Activated CD4-positive, CD25-positive, alpha-beta regulatory T cell treated with anti-CD3 and anti-CD28 coated beads, Interleukin-2, amount 50 U/mL, for 16 hours (primary cell): ENCODE data around the gene CLIC4.

Experiments used
- DNase-seq: peaks from one replicate; pipeline ENCODE4 v3.0.0-alpha.2; 2020; ENCODE audit warnings: low read depth, low spot score

The CLIC4 gene

DNA sequence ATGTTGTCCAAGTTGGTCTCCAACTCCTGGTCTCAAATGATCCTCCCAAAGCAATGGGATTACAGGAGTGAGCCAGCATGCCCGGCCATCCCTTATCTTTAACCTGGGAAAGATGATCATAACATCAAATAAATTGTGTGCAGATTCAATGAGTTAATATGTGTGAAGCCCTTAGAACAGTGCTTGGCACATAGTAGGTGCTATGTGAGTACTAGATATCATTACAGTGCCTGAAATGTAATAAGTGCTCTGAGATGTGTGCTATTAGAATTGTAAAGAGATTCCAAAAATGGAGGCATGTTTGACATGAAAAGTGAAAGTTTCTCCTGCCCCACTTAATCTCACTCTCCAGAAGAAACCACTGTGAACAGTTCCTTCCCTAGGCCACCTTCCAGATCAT, 113.0 kb downstream of the CLIC4 start:
- no peak for DNase-seq

DNA sequence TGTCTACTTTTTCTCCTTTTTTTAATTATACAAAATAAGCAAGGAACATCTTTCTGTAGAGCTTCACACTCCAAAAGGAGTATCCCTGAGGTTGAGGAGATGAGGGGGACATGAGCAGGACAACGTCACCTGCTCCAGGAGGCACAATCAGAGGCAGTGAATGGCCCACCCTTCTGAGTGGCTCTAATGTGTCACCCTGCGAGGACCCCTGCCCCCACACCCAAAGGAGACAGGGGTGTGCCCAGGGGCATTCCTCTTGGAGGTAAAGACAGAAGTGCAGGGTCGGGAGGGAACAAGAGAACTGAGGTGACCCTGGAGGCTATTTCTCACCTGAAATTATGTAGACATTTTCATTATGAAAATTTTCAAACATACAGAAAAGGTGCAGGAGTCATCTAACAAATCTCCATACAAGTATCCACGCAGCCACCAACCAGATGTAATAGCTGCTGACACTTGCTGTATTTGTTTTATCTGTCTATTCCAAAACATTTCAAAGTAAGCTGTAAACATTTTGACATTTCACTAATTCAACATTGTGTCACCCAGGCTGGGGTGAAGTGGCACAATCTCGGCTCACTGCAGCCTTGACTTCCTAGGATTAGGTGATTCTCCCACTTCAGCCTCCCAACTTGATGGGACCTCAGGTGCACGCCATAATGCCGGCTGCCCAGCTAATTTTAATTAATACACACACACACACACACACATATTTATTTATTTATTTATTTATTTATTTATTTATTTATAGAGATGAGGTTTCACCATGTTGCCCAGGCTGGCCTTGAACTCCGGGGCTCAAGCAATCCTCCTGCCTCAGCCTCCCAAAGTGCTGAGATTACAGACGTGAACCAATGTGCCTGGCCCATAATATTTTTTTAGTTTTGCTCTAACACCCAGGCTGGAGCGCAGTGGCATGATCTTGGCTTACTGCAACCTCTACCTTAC, 114.1 kb downstream of the CLIC4 start:
- DNase-seq: no peak

DNA sequence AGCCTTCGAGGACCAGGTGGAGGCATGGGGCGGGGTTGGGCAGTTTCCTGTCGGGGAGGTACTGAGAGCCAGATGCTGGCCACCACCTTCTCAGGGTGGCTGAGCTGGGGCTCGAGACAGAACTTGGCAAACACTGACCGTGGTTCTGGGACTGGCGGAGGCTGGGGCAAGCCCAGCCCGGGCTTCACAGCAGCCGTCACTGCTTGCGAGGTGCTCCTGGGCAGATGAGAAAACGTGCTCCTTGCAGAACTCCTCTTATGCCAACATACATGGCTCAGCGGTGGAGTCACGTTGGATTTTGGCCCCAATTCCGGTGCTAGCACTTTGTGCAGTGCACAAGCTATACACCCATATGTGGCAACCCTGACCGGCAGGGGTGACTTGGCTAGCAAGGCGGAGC, 115.6 kb downstream of the CLIC4 start:
- DNase-seq: no peak

DNA sequence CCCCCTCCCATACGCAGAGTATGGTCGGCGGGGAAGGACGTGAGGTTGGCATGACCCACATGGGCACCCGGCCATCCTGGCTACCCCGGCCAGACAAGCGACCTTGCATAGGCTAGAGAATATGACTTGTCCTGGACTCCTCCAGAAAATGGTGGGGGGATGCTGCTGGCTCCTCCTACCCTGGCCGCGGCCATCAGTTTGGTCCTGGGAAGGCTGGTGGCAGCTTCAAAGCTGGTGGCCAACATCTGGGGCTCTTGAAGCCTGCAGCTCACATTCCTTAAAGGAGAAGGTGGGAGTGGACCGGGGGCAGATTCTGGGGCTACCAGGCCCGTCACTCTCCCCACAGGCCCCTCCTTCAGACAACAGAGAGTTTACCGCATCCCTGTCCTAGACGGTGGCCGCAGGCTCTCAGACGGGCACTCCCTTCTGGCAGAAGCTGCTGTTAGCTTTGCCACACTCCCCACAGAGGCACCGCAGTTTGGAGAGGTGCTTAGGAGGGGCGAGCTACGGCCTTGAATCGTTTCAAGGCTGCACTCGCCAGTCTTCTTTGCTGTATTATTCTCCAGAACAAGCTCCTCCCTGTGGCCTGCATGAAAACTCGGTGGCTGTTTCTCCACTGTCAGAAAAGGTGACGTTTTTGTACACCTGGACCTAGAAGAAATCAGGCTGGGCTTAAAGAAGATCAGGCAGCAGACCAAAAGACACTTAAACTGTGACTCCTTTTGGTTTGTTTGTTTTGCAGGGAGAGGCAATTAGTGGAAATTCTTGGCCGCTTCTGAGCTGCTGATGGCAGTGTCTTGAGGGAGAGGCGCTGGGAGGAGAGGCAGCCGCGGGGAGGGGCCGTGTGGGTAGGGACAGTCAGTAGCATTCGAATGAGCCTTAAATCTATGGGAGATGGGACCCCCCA, 116.8 kb downstream of the CLIC4 start:
- no peak for DNase-seq

DNA sequence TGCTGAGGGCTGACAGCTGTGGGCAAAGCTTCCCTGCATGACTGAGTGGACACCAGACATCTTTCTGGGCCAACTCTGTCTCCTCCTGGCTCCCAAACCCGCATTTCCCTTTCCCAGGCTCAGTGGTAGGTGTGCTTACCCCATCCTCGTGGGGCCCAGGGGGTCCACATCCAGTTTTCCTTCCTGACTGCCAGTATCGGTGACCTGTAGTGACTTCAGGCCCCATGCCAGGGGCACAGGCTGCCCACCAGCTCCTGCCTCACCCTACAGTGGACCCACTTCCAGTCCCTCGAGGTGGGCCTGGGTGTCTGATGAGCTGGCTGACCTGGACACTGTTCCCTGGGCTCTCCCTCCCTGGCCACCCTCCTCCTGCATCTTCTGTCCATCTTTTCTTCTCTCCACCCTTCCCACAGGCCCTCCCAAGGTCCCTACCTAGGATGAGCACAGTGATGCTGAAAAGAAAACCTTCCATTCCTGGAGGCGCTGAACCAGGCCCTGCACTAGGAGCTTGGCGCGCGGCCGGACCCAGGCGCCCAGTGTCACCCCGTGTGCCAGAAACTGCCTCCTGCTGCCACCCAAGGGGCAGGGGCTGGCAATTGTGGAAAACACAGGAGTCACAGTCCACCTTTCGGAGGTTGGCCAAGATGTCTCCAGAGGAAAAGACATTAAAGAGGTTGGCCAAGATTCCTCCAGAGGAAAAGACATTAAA, 117.7 kb downstream of the CLIC4 start:
- DNase-seq: no peak

DNA sequence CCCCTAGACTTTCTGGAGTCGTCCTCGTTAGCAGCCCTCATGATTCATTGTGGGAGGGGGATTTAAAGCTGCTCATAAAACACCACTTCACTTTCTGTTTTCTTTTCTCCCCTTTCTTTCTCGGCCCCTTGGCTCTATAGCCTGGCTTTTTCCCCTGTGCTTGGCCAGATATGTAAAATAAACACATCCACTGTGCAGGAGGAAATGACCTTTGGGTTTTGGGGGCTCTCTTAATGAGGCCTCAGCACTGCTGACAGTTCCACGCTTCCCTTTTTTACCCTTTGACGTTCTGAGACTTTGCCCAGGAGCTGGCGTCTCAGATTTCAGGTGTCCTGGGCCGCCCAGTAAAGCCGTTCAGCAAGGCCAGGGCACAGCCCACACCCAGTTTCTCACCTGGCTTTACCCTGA, 119.1 kb downstream of the CLIC4 start:
- DNase-seq: no peak

DNA sequence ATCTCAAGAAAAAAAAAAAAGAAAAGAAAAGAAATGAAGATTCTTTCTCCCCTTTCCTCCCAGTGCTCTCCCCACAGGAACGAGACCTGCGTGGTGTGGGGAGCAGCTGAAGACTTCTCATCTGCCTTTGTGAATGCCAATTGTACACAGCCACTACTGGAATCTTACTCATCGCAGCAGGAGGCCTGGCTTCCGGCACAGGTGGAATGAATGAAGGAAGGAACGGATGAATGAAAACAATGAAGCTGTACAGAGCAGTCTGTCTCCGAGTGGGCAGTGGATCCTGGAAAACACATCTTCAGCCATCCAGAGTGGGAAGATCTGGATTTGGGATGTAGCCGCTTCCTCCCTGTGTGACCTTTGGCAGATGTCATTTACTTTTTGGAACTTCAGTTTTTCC, 119.9 kb downstream of the CLIC4 start:
- DNase-seq: no peak

DNA sequence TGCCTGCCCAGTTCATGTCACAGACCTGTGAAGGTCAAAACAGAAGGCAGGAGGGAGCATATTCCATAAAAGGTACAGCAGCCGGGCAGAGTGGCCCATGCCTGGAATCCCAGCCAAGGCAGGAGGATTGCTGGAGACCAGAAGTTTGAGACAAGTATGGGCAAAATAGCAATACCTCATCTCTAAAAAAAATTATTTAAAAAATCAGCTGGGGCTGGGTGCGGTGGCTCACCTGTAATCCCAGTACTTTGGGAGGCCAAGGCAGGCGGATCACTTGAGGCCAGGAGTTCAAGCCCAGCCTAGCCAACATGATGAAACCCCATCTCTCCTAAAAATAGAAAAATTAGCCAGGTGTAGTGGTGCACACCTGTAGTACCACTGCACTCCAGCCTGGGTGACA, 120.3 kb downstream of the CLIC4 start:
- DNase-seq: no peak

DNA sequence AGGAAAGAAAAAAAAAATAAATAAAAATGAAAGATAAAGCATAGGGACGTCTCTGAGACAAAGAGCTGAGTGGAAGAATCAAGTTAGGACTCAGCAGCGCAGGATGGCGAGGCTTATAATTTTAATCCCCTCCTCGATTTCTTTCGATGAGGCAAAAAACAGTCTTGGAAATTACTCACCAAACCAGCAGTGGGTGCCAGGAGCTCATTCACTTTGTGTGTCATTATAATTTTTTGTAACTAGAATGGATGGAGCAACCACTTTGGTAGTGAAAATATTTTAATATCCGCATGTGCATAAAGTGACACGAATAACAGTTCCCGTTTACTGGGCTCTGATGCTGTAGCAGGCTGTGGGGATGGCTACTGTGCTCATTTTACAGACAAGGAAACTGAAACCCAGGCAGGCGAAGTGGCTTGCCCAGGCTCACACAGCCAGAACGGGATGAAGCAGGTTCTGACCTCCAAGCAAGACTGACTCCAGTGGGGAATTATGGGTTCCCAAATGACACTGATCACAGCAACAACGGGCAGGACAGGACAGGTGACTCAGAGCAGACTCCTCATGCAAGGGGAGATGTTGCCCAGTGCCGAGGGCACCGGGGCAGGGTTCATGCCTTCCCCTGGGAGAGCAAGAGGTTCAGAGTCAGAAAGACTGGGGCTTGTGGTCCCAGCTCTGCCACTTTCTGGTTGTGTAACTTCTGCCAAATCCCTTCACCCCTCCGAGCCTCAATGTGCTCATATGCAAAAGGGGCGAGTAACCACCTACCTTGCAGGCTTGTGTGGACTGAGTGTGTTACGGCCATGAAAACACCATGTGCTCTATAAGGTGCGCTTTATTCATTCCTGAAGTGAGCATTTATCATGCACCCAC, 121.2 kb downstream of the CLIC4 start:
- DNase-seq: no peak

DNA sequence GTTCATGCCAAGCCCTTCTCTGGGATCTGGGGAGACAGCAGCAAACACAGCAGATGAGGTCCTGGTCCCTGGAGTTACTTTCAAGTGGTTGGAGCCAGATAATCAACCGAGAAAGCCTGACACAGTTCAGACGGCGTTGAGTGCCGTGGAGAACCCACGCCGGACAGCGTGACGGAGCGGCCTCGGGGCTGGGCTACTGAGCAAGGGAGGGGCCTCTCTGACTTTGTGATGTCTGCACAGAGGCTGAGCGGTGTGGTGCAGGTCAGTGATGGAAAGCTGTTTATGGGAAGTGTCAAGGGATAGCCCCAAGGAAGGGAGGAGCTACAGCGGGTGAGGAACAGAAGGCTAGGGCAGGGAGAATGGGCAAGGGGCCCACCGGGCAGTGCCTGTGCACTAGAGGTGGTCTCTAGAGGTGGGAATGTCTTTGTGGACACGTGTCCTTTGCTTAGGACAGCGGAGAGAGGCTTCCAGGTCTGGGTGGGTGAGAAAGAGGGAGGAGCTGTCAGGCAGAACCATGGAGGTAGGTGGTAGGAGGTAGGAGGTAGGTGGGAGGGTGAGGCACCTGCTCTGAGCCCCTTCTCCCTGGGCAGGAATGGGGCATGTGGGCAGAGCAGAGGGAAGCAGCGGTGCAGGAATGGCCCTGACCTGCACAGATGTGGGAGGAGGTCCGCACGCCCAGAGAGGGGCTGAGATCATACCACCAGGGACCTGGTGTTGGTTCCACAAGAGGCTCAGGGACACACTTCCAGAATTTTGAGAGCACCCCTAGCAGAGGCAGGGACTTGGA, 122.0 kb downstream of the CLIC4 start:
- DNase-seq: no peak

DNA sequence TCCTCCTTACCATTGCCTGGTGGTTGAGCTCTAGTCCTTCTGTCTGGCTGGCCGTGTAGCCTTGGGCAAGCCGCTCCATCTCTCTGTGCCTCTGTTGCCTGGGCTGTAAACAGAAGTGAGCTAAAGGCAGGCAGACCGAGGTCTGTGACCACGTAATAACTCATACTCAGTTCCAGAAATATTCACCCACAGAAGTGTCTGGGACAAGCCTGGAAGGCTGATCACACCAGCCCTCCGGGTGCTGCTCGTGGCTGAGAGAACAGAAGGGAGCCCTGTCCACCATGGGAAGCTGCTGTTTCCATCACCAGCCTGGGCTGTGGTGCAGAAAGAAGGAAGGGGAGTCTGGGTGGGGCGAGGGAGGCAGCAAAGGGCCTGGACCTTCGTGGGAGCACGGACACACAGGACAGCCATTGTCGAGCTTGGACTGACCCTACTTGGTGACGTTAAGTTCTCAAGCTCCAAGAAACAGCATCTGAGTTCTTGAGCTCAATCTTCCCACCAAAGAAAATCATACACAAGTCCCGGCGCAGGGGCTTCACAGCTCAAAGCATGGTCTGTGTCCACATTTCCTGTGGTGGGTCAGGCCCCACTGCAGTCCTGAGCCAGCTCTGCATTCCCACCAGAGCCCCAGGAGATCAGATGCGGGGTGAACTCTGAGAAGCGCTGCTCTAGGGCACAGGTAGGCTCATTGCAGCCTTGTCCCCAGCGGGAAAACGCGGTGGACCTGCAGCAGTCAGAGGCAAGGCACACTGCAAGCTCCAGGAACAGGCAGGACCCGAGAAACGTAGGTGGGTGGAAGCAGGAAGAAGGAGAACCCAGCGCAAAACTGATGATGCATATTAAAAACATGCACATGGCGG, 123.0 kb downstream of the CLIC4 start:
- no peak for DNase-seq

DNA sequence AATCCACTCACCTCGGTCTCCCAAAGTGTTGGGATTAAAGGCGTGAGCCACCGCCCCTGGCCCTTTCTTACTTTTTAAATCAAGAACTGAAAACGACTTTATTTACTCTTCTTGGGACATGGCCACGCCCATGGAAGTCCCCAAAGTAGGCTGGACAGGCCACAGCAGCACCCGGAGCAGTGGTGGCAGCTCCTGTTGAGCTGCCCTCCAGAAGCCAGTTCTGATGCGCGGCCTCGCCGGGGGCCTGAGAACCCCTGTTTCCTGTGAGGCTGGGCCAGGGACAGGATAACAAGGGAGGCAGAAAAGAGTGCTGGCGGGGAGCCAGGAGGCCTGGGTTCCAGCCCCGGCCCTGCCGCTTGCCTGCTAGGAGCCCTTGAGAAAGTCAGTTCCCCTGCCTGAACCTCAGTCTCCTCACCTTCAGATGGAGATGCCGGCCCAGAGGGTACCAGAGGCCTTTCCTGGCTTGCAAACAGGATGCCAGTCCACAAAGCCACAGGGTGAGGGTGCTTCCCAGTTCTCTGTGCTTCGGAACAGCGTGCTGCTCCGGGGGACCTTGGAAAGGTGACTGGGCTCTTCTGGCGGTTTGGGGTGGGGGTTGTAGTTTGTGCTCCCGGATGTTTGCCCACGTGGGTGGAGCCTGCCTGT, 125.4 kb downstream of the CLIC4 start:
- no peak for DNase-seq

DNA sequence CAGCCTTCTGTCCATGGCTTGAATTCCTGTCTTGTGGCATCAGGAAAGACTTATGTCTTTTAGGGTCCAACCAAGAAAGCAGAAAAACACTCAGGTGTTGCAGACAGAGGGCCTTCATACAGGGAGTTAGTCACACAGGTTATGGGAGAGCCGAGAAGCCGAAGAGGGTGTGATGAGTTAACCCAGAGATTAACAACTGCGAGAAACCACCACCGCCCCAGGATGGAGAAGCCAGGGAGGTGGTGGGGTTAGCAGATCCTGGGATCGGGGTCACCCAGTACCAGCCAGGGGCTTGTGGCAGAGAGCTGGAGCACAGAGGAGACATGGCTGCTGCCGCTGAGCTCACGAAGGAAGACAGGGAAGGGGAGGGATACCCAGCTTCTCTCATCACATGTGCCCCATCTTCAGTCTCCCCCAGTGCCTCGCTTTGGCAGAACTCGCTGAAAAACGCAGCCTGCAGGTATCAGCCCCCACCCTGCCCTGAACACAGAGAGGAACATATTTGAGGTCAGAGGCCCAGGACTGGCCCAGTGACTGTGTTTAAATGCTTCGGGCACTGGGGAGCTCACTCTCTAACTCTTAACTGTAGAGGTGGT, 126.2 kb downstream of the CLIC4 start:
- no peak for DNase-seq

DNA sequence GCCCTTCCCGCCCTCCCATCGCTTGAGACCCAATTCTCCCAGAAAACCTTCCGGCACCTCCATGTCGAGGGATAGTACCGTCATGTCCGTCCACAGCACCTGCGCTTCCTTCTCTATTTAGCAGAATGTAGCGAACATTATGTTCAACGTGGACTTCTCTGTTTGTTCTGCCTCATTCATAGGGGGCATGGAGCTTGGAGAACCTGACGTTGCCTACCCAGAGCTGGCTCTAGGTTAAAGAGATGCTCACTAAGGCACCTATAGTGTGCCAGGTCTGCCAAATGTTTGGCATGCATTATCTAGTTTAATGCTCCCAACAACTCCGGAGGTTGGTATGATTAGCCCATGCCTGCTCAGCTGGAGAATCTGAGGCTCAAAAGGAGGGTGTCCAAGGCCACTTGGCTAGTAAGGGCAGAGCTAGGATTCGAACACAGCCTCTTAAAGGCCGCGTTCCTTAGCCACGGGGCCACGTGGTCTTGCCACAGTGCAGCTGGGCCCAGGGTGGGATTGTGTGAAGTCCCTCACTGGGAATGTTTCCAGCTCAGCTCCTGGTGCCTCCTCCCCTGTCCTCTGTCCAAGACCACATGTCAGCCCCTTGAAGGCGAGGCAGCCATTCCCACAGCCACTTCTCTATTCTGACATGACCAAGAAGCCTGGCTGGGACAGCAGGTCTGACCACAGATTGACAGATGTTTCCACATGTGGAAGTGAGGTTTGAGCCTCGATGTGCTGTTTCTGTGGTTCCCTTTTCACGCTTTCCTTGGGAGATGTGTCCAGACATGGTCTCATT, 127.0 kb downstream of the CLIC4 start:
- DNase-seq: no peak

DNA sequence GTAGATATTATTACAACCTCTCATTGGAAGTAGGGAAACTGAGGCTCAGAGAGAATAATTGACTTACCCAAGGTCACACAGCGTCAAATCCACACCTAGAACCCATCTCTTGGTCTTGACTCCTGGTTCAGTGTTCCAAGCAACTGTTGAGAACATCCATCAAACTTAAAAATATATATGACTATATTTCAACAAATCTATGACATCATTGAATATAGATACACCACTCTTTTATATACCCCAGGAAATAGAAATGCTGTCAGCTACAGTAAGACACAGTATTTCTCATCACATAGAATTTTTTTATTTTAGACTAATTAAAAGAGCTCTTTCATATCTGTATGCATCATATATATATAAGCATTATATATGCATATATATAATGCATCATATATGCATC, 127.9 kb downstream of the CLIC4 start:
- no peak for DNase-seq

DNA sequence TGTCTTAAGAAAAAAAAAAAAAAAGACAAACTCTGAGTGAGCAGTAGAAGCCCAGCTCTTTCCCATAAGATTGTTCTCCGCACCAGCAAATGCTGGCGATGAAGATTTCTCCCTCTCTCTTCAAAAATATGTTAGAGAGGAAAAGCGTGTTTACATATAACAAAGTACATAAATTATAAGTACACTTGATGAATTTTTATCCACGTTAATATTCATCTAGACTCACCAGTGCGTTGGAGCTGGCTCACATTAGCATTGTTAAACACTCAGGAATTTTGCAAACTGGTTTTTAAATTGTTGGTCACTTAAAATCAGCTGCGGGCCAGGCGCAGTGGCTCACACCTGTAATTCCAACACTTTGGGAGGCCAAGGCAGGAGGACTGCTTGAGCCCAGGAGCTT, 128.8 kb downstream of the CLIC4 start:
- DNase-seq: no peak

DNA sequence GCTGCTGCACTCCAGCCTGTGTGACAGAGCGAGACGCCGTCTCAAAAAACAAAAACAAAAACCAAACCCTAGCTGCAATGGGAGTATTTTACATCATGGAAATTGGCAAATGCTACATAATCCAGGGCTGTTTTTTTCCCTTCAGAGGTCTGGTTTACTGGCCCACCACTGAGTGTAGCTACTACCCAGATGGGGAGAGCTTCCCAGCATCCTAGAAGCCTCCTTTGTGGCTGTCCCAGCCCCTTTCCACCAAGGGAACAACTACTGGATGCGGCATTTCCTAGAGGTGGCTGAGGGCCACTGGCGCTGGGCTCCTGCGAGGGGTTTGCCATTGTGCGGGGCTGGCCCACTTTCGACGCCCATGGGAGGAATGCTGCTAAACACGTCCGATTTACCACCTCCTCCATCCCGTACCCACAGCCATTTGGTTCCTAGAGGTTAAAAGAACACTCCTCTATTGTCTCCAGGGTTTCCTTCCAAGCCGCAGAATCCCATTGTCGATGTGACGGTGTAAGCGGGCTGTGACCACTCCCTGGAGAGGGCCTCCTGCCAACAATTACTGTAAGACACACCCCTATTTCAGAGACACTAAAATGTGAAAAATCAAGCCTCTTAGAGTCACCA, 129.5 kb downstream of the CLIC4 start:
- DNase-seq: no peak
